ENCODE measurements around the gene UBAC2.

UBAC2 gene

GRCh38 chr13:99316224-99316623, 115.6 kb downstream of the UBAC2 start:
- DNase-seq, result no peak

- DNase-seq, result no peak
Measured at GRCh38 chr13:99316657-99317256, 116.1 kb downstream of the UBAC2 start.

GRCh38 chr13:99320693-99321481, 120.2 kb downstream of the UBAC2 start:
- no peak for DNase-seq

GRCh38 chr13:99321709-99322108, 121.1 kb downstream of the UBAC2 start:
- no peak for DNase-seq

- no peak for DNase-seq
Measured at GRCh38 chr13:99322297-99323103, 121.8 kb downstream of the UBAC2 start.

GRCh38 chr13:99323488-99323887, 122.8 kb downstream of the UBAC2 start:
- no peak for DNase-seq

GRCh38 chr13:99326012-99326411, 125.4 kb downstream of the UBAC2 start:
- no peak for DNase-seq

GRCh38 chr13:99327126-99327525, 126.5 kb downstream of the UBAC2 start:
- no peak for DNase-seq

- DNase-seq, result no peak
Measured at GRCh38 chr13:99327761-99328160, 127.1 kb downstream of the UBAC2 start.

GRCh38 chr13:99329477-99329876, 128.8 kb downstream of the UBAC2 start:
- DNase-seq, result no peak

- no peak for DNase-seq
Measured at GRCh38 chr13:99330942-99331341, 130.3 kb downstream of the UBAC2 start.

GRCh38 chr13:99331881-99332293, 131.2 kb downstream of the UBAC2 start:
- no peak for DNase-seq

- DNase-seq, result no peak
Measured at GRCh38 chr13:99332456-99332855, 131.8 kb downstream of the UBAC2 start.

GRCh38 chr13:99334221-99334620, 133.6 kb downstream of the UBAC2 start:
- no peak for DNase-seq

GRCh38 chr13:99335087-99335486, 134.4 kb downstream of the UBAC2 start:
- no peak for DNase-seq

- no peak for DNase-seq
Measured at GRCh38 chr13:99335603-99336002, 134.9 kb downstream of the UBAC2 start.

- no peak for DNase-seq
Measured at GRCh38 chr13:99339230-99339721, 138.6 kb downstream of the UBAC2 start.

- no peak for DNase-seq
Measured at GRCh38 chr13:99339736-99340397, 139.2 kb downstream of the UBAC2 start.

- no peak for DNase-seq
Measured at GRCh38 chr13:99340638-99341037, 140.0 kb downstream of the UBAC2 start.

- DNase-seq, result no peak
Measured at GRCh38 chr13:99341969-99342722, 141.5 kb downstream of the UBAC2 start.

GRCh38 chr13:99342723-99343315, 142.2 kb downstream of the UBAC2 start:
- no peak for DNase-seq
